H1 (cell line): Measurements from ENCODE around the gene GBA2. TPM values are rescaled to one million over a fixed set of nuclear protein-coding genes. Genes with fewer than 3 reads are reported as not detected.

Source experiments
- CTCF ChIA-PET: fragments of 300-600 bp; sonication (Branson Sonifier 250); formaldehyde crosslinking; loops from one replicate; lab custom pipeline; 2021; ENCODE audit not compliant: partially characterized antibody; lab: Charles Lee
- POLR2A ChIA-PET: fragments of 300-600 bp; sonication (Branson Sonifier 250); formaldehyde crosslinking; loops from one replicate; lab custom pipeline; 2021; ENCODE audit warnings: inconsistent platforms; ENCODE audit not compliant: partially characterized antibody; lab: Charles Lee
- DNase-seq, 2 experiments: peaks; one replicate each; pipeline versions ENCODE4 v3.0.0 to v3.0.0-alpha.2; 2010 to 2022; ENCODE audit warnings: low spot score in 2 of 2, low read depth in 1 of 2, mixed read lengths in 1 of 2
- FAIRE-seq: peaks from 2 replicates; lab custom pipeline; 2011; peaks lifted over from hg19 to GRCh38; lab: Jason Lieb, UNC
- H2AFZ ChIP-seq: 2 replicates; pipeline ENCODE4 v1.8.1; 2012; ENCODE audit warnings: low read length, inconsistent platforms
- H2AK5ac ChIP-seq: 2 replicates; pipeline ENCODE4 v1.6.1; 2013; ENCODE audit warnings: low read depth, low read length
- H2BK120ac ChIP-seq: replicated peaks from 2 replicates; pipeline ENCODE3; 2013; ENCODE audit warnings: low read depth, low read length, inconsistent platforms
- H2BK12ac ChIP-seq: 2 replicates; pipeline ENCODE4 v1.6.1; 2013; ENCODE audit warnings: low read depth, low read length
- H2BK15ac ChIP-seq: 2 replicates; pipeline ENCODE4 v1.6.1; 2013; ENCODE audit warnings: low read length
- H2BK20ac ChIP-seq: 2 replicates; pipeline ENCODE4 v1.6.1; 2013; ENCODE audit warnings: low read length
- H2BK5ac ChIP-seq: 2 replicates; pipeline ENCODE4 v1.6.1; 2013; ENCODE audit warnings: low read depth, low read length
- H3K14ac ChIP-seq: 2 replicates; pipeline ENCODE4 v1.6.1; 2013; ENCODE audit warnings: inconsistent platforms; ENCODE audit not compliant: insufficient read length
- H3K18ac ChIP-seq: 2 replicates; pipeline ENCODE4 v1.6.1; 2013; ENCODE audit warnings: low read length; ENCODE audit errors: extremely low read depth
- H3K23ac ChIP-seq: 2 replicates; pipeline ENCODE4 v1.6.1; 2013; ENCODE audit warnings: inconsistent platforms; ENCODE audit not compliant: insufficient read length
- H3K23me2 ChIP-seq: 2 replicates; pipeline ENCODE4 v1.6.1; 2013; ENCODE audit warnings: low read depth, low read length
- H3K27ac ChIP-seq: 2 replicates; pipeline ENCODE4 v1.6.1; 2011; ENCODE audit warnings: low read depth, low read length, inconsistent platforms
- H3K27me3 ChIP-seq, 4 experiments: replicated peaks in 1 of 4; 1 replicate in 1 of 4; 2 replicates in 3 of 4; pipeline versions ENCODE4 v1.6.1 to v1.8.1; 2011 to 2013; ENCODE audit warnings: low read length in 3 of 4, mild to moderate bottlenecking in 3 of 4, inconsistent platforms in 2 of 4, mixed read lengths in 2 of 4, moderate library complexity in 1 of 4; ENCODE audit not compliant: control insufficient read depth in 3 of 4, insufficient read depth in 3 of 4; ENCODE audit errors: extremely low read depth in 1 of 4
- H3K36me3 ChIP-seq, 4 experiments: 2 replicates each; pipeline versions ENCODE4 v1.6.1 to v1.8.1; 2011 to 2013; ENCODE audit warnings: mild to moderate bottlenecking in 4 of 4, low read length in 3 of 4, moderate library complexity in 2 of 4, control low read depth in 1 of 4, inconsistent platforms in 1 of 4; ENCODE audit not compliant: insufficient read depth in 4 of 4, control insufficient read depth in 2 of 4
- H3K4ac ChIP-seq: replicated peaks from 2 replicates; pipeline ENCODE3; 2013; ENCODE audit warnings: low read length, low read depth, mixed read lengths, inconsistent platforms; ENCODE audit not compliant: insufficient read length
- H3K4me1 ChIP-seq, 4 experiments: replicated peaks in 1 of 4; 1 replicate in 1 of 4; 2 replicates in 3 of 4; pipeline versions ENCODE4 v1.6.1 to v1.8.1; 2011 to 2013; ENCODE audit warnings: low read length in 3 of 4, inconsistent platforms in 2 of 4, mixed read lengths in 1 of 4; ENCODE audit not compliant: insufficient read depth in 4 of 4, control insufficient read depth in 3 of 4
- H3K4me2 ChIP-seq, 2 experiments: 2 replicates each; pipeline versions ENCODE4 v1.6.1 to v1.8.1; 2011 to 2013; ENCODE audit warnings: low read depth in 2 of 2, low read length in 2 of 2, control low read depth in 1 of 2, inconsistent platforms in 1 of 2, mild to moderate bottlenecking in 1 of 2; ENCODE audit not compliant: insufficient read depth in 1 of 2
- H3K4me3 ChIP-seq, 4 experiments: fragments of 200-600, 300-600 bp in 1 of 4; sonication (generic), shearing (Covaris generic), sonication (Bioruptor Twin) in 1 of 4; 2 replicates each; pipeline versions ENCODE4 v1.5.1 to v1.8.1; 2011 to 2016; ENCODE audit warnings: low read length in 4 of 4, low read depth in 3 of 4, control low read depth in 2 of 4, inconsistent platforms in 2 of 4, mild to moderate bottlenecking in 2 of 4, mixed read lengths in 1 of 4, moderate library complexity in 1 of 4; ENCODE audit not compliant: insufficient read depth in 2 of 4; ENCODE audit errors: extremely low read depth in 1 of 4
- H3K56ac ChIP-seq: replicated peaks from 2 replicates; pipeline ENCODE3; 2013; ENCODE audit warnings: low read depth, mild to moderate bottlenecking, mixed read lengths, low read length, inconsistent platforms; ENCODE audit not compliant: insufficient read length
- H3K79me1 ChIP-seq: 2 replicates; pipeline ENCODE4 v1.6.1; 2013; ENCODE audit warnings: low read depth, low read length, control low read depth
- H3K79me2 ChIP-seq, 2 experiments: 2 replicates each; pipeline versions ENCODE4 v1.6.1 to v1.8.1; 2012 to 2013; ENCODE audit warnings: low read length in 2 of 2, mild to moderate bottlenecking in 2 of 2, inconsistent platforms in 1 of 2; ENCODE audit not compliant: insufficient read depth in 2 of 2, control insufficient read depth in 1 of 2
- H3K9ac ChIP-seq, 4 experiments: replicated peaks in 1 of 4; 1 replicate in 1 of 4; 2 replicates in 3 of 4; pipeline versions ENCODE4 v1.6.1 to v1.8.1; 2011 to 2013; ENCODE audit warnings: low read depth in 3 of 4, low read length in 3 of 4, control low read depth in 2 of 4, mild to moderate bottlenecking in 2 of 4, moderate library complexity in 2 of 4, inconsistent platforms in 1 of 4; ENCODE audit errors: extremely low read depth in 1 of 4
- H3K9me3 ChIP-seq, 2 experiments: 2 replicates each; pipeline versions ENCODE4 v1.6.1 to v1.8.1; 2012 to 2013; ENCODE audit warnings: mild to moderate bottlenecking in 2 of 2, moderate library complexity in 2 of 2, control low read depth in 1 of 2, inconsistent platforms in 1 of 2, low read depth in 1 of 2, low read length in 1 of 2, mixed read lengths in 1 of 2; ENCODE audit not compliant: insufficient read depth in 2 of 2
- H4K20me1 ChIP-seq, 2 experiments: replicated peaks in 1 of 2; 2 replicates each; pipeline versions ENCODE3 to v1.8.1; 2011 to 2013; ENCODE audit warnings: inconsistent platforms in 2 of 2, low read length in 2 of 2, mild to moderate bottlenecking in 1 of 2; ENCODE audit not compliant: insufficient read depth in 2 of 2, control insufficient read depth in 1 of 2
- H4K5ac ChIP-seq: 2 replicates; pipeline ENCODE4 v1.6.1; 2013; ENCODE audit warnings: low read length, low read depth, mixed read lengths, inconsistent platforms; ENCODE audit not compliant: insufficient read length
- H4K8ac ChIP-seq: 2 replicates; pipeline ENCODE4 v1.8.0; 2013; ENCODE audit warnings: mild to moderate bottlenecking, moderate library complexity, low read length, inconsistent platforms; ENCODE audit not compliant: insufficient read depth; ENCODE audit errors: extremely low read depth
- H4K91ac ChIP-seq: replicated peaks from 2 replicates; pipeline ENCODE3; 2013; ENCODE audit warnings: low read length, mixed read lengths, inconsistent platforms; ENCODE audit not compliant: insufficient read length
- JUND ChIP-seq: IDR thresholded peaks from 2 replicates; pipeline ENCODE4 v1.6.1; 2011; ENCODE audit warnings: mild to moderate bottlenecking, improper control_type of control experiment, low read length
- KDM1A ChIP-seq: fragments of 200-600, 300-600 bp; sonication (generic); IDR thresholded peaks from 2 replicates; pipeline ENCODE4 v1.7.1; 2016; ENCODE audit warnings: mild to moderate bottlenecking, low read length, borderline replicate concordance
- KDM4A ChIP-seq: IDR thresholded peaks from one replicate; pipeline ENCODE4 v1.7.1; 2012; ENCODE audit warnings: low read depth, mild to moderate bottlenecking, moderate library complexity, low read length, inconsistent platforms; ENCODE audit not compliant: severe bottlenecking
- MAFK ChIP-seq: IDR thresholded peaks from 2 replicates; pipeline ENCODE4 v1.6.1; 2012; ENCODE audit warnings: low read depth, mild to moderate bottlenecking, improper control_type of control experiment, low read length
- MAX ChIP-seq: IDR thresholded peaks from 2 replicates; pipeline ENCODE4 v1.6.1; 2012; ENCODE audit warnings: inconsistent platforms
- NANOG ChIP-seq: IDR thresholded peaks from 2 replicates; pipeline ENCODE4 v1.6.1; 2011; ENCODE audit warnings: low read length, low read depth, mild to moderate bottlenecking, inconsistent platforms; ENCODE audit not compliant: insufficient read depth, poor library complexity, severe bottlenecking
- SAP30 ChIP-seq: fragments of 300-600 bp; sonication (generic); IDR thresholded peaks from 2 replicates; pipeline ENCODE4 v1.7.1; 2012; ENCODE audit warnings: low read length, moderate library complexity, mild to moderate bottlenecking, inconsistent platforms; ENCODE audit not compliant: insufficient read depth, insufficient replicate concordance
- SIX5 ChIP-seq: IDR thresholded peaks from 2 replicates; pipeline ENCODE4 v1.6.1; 2011; ENCODE audit warnings: mild to moderate bottlenecking, low read depth, low read length
- SP4 ChIP-seq: IDR thresholded peaks from 2 replicates; pipeline ENCODE4 v1.6.1; 2012; ENCODE audit warnings: low read length, inconsistent platforms
- TBP ChIP-seq: IDR thresholded peaks from 2 replicates; pipeline ENCODE4 v1.6.1; 2011; ENCODE audit warnings: low read depth, low read length, improper control_type of control experiment
- YY1 ChIP-seq: IDR thresholded peaks from 2 replicates; pipeline ENCODE4 v1.6.1; 2011; ENCODE audit warnings: low read depth, mild to moderate bottlenecking, low read length
- WGBS, 2 experiments: shearing (Covaris generic) in 1 of 2; methylation state at CpG; one replicate each; pipeline versions ENCODE4 v1.1.6 to v1.1.7; 2013 to 2015; ENCODE audit warnings: low lambda C conversion rate in 2 of 2, mixed read lengths in 2 of 2, inconsistent platforms in 1 of 2, low coverage in 1 of 2, missing lambda C conversion rate in 1 of 2; ENCODE audit not compliant: insufficient replicate concordance in 2 of 2, insufficient coverage in 1 of 2, insufficient read length in 1 of 2; ENCODE audit errors: extremely low coverage in 1 of 2, missing lambda C conversion rate in 1 of 2; 5-methylcytosine and 5-hydroxymethylcytosine counted together
- polyA plus RNA-seq, 7 experiments: library from polyadenylated mRNA; depleted of rRNA in 3 of 7; stranded (reverse) in 5 of 7; unstranded in 2 of 7; fragments of >200 nt in 5 of 7; fragments of 200-250 nt in 2 of 7; gene quantifications; 1 replicate in 5 of 7; 2 replicates in 1 of 7; 4 replicates in 1 of 7; pipeline versions ENCODE4 v1.2.1 to v1.2.3, GENCODE V29; 2011 to 2013; ENCODE audit warnings: missing spikeins in 2 of 7, mixed read lengths in 2 of 7
- total RNA-seq: library from RNA; stranded (reverse); fragmentation: NEBNext Ultra II Directional; extraction: Animal tissue kit (Norgen Biotek cat#: 25700); gene quantifications from 2 replicates; pipeline ENCODE4 v1.2.1, GENCODE V29; 2021
- TF ChIP-seq, protein P1 (sequence below): IDR thresholded peaks from 2 replicates; pipeline ENCODE4 v1.6.1; 2011; ENCODE audit warnings: low read length, improper control_type of control experiment

The GBA2 gene
- total and polyA plus RNA-seq, 2 of the 8 experiments (the other 6 are each of a cell fraction or from before 2014, with no cell fraction given): 64.2 to 71.9 TPM

- no peak overlapping the region for H2BK15ac ChIP-seq
- peaks cover 0 to 2% (median under 1%) of the 10 kb centered on the region in 4 experiments; a peak in 2 of 7 replicates for H3K4me1 ChIP-seq
- H3K18ac ChIP-seq: no peak overlapping the region
- no peak overlapping the region for H3K27ac ChIP-seq
- no peak overlapping the region for H3K14ac ChIP-seq
- no peak overlapping the region for H3K23ac ChIP-seq
- H3K4ac ChIP-seq: no peak overlapping the region
- DNase-seq: no peak
- no peak overlapping the region for H2AK5ac ChIP-seq
- H4K8ac ChIP-seq: no peak overlapping the region
- 92% methylated on average over 7 of the region's 7 CpGs; no CpG with 5 or more reads in 1 of the 2 experiments for WGBS, 2 experiments
- H2AFZ ChIP-seq: no peak overlapping the region
- no peak overlapping the region for H3K9ac ChIP-seq
- H3K27me3 ChIP-seq: no peaks in the 10 kb centered on the region
- peaks cover 4% of the 10 kb centered on the region; the same call in 1 of the 2 replicates for H3K79me1 ChIP-seq
- ChIA-PET CTCF (interaction anchor here (0.6 to 16.0 kb wide), 9 partner anchors 9 to 49 kb away, joined by 3 to 198 read pairs (median 4); partner anchors contain the start of genes CREB3, MSMP, RGP1 and TLN1), POLR2A (interaction anchor here (1.2 to 4.8 kb wide), 4 partner anchors 9 to 42 kb away, joined by 3 to 35 read pairs (median 8); partner anchors contain the start of genes GBA2 and RGP1)
- no peak overlapping the region for H4K5ac ChIP-seq
- FAIRE-seq: no peak
- H2BK12ac ChIP-seq: no peak overlapping the region
- no peaks in the 10 kb centered on the region; a peak in 1 of 4 replicates for H3K9me3 ChIP-seq
- H3K23me2 ChIP-seq: no peaks in the 10 kb centered on the region; the same call in 1 of the 2 replicates
- H2BK120ac ChIP-seq: no peak overlapping the region
- peaks cover 34 to 80% (median 70%) of the 10 kb centered on the region in 4 experiments for H3K36me3 ChIP-seq
- no peak overlapping the region for H2BK20ac ChIP-seq
- no peak overlapping the region for H3K4me3 ChIP-seq
- peaks cover 7 to 17% of the 10 kb centered on the region in 2 experiments for H4K20me1 ChIP-seq
- H4K91ac ChIP-seq: no peak overlapping the region
- no peak overlapping the region for H2BK5ac ChIP-seq
- H3K79me2 ChIP-seq: peaks cover 0 to 5% of the 10 kb centered on the region in 2 experiments; a peak in 1 of 4 replicates
- no peak overlapping the region for H3K4me2 ChIP-seq
- H3K56ac ChIP-seq: no peak overlapping the region
- TF ChIP-seq NANOG (no peak), MAX (no peak), KDM4A (no peak), YY1 (no peak), TBP (no peak), SAP30 (no peak), SP4 (no peak), MAFK (no peak), KDM1A (no peak), JUND (no peak), SIX5 (no peak)
- TF ChIP-seq, protein P1, sequence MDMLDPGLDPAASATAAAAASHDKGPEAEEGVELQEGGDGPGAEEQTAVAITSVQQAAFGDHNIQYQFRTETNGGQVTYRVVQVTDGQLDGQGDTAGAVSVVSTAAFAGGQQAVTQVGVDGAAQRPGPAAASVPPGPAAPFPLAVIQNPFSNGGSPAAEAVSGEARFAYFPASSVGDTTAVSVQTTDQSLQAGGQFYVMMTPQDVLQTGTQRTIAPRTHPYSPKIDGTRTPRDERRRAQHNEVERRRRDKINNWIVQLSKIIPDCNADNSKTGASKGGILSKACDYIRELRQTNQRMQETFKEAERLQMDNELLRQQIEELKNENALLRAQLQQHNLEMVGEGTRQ: no peak
These were observed 10.1 kb downstream of the GBA2 start for GRCh38 chr9:35738924-35739323.
